Thyroid gland (tissue), 4 donors: ENCODE results near the gene SNX19.

Experiments used
- CTCF ChIP-seq, 6 experiments: fragments of 200-600 bp in 3 of 6; fragments of 450-650 bp in 3 of 6; sonication (generic) in 3 of 6; IDR thresholded peaks; one replicate each; pipeline ENCODE4 v1.5.1; 2016 to 2019; ENCODE audit warnings: antibody characterized with exemption in 6 of 6, mild to moderate bottlenecking in 2 of 6, inconsistent platforms in 1 of 6, moderate library complexity in 1 of 6
- POLR2A ChIP-seq, 2 donors: fragments of 450-650 bp; IDR thresholded peaks; one replicate each; pipeline ENCODE4 v1.6.1; 2017; ENCODE audit warnings: antibody characterized with exemption in 2 of 2, mild to moderate bottlenecking in 2 of 2, moderate library complexity in 1 of 2

GRCh38 chr11:130871616-130872015 lies 44.7 kb downstream of the SNX19 start:
- TF ChIP-seq POLR2A (IDR thresholded peaks at IDR 0.05), result no peak
- no peak for TF ChIP-seq CTCF (IDR thresholded peaks at IDR 0.05)
